Esophagus squamous epithelium (tissue), 5 donors: Measurements from ENCODE around the gene MICAL3. TPM values are rescaled to one million over a fixed set of nuclear protein-coding genes. Genes with fewer than 3 reads are reported as not detected.

Experiments
- DNase-seq: peaks from one replicate; lab custom pipeline; 2025; lab: John Stamatoyannopoulos, UW
- H3K27ac ChIP-seq, 4 donors: fragments of 200-600 bp; sonication (generic); one replicate each; pipeline ENCODE4 v1.5.1; 2016 to 2019; ENCODE audit warnings: mild to moderate bottlenecking in 1 of 4
- H3K27me3 ChIP-seq, 4 donors: fragments of 200-600 bp; sonication (generic); 1 replicate in 3 of 4; 2 replicates in 1 of 4; pipeline versions ENCODE4 v1.5.1 to v1.6.0; 2017 to 2021; ENCODE audit warnings: antibody characterized with exemption in 1 of 4
- H3K36me3 ChIP-seq, 3 donors: fragments of 200-600 bp; sonication (generic); one replicate each; pipeline ENCODE4 v1.5.1; 2016 to 2019
- H3K4me1 ChIP-seq, 3 donors: fragments of 200-600 bp; sonication (generic); one replicate each; pipeline ENCODE4 v1.5.1; 2017 to 2019
- H3K4me3 ChIP-seq, 4 donors: fragments of 200-600 bp; sonication (generic); 1 replicate in 3 of 4; 2 replicates in 1 of 4; pipeline ENCODE4 v1.5.1; 2016 to 2019; ENCODE audit warnings: mild to moderate bottlenecking in 2 of 4, moderate library complexity in 1 of 4
- H3K9me3 ChIP-seq, 3 donors: fragments of 200-600 bp; sonication (generic); one replicate each; pipeline ENCODE4 v1.5.1; 2016 to 2019
- POLR2A ChIP-seq, 4 donors: fragments of 450-650 bp; IDR thresholded peaks; one replicate each; pipeline ENCODE4 v1.6.1; 2017; ENCODE audit warnings: antibody characterized with exemption in 4 of 4, mild to moderate bottlenecking in 4 of 4, moderate library complexity in 3 of 4
- WGBS, 2 donors: methylation state at CpG; one replicate each; pipeline ENCODE4 v1.1.5; 2018; 5-methylcytosine and 5-hydroxymethylcytosine counted together
- intact Hi-C: fragments of 100-400 bp; cut with DNase I; formaldehyde crosslinking; loops from one replicate; pipeline ENCODE4 v1.15.0; 2022
- total RNA-seq, 4 donors: library from RNA; depleted of rRNA; stranded (reverse); fragments of >200 nt; gene quantifications; one replicate each; pipeline ENCODE4 v1.1.0, GENCODE V29; 2016
- TF ChIP-seq, protein P1 (sequence below), 6 experiments: fragments of 450-650 bp in 4 of 6; fragments of 200-600 bp in 2 of 6; sonication (generic) in 2 of 6; IDR thresholded peaks; one replicate each; pipeline ENCODE4 v1.5.1; 2016 to 2019; ENCODE audit warnings: antibody characterized with exemption in 6 of 6, mild to moderate bottlenecking in 4 of 6, moderate library complexity in 4 of 6
- donor health status: DM: yes; HTN: yes; CAD: no.

Gene MICAL3
- total RNA-seq, 4 donors from 2014 or later: 11.2 to 30.9 (median 15.9) TPM

- intact Hi-C loops: no loop called here
- WGBS, 2 donors: 92% methylated on average over 2 of the region's 2 CpGs; no CpG with 5 or more reads in 1 of the 2 donors
- no peaks in the 10 kb centered on the region for H3K9me3 ChIP-seq
- DNase-seq: no peak
- no peak overlapping the region for H3K27ac ChIP-seq
- TF ChIP-seq POLR2A (IDR thresholded peaks at IDR 0.05): no peak
- TF ChIP-seq, protein P1, sequence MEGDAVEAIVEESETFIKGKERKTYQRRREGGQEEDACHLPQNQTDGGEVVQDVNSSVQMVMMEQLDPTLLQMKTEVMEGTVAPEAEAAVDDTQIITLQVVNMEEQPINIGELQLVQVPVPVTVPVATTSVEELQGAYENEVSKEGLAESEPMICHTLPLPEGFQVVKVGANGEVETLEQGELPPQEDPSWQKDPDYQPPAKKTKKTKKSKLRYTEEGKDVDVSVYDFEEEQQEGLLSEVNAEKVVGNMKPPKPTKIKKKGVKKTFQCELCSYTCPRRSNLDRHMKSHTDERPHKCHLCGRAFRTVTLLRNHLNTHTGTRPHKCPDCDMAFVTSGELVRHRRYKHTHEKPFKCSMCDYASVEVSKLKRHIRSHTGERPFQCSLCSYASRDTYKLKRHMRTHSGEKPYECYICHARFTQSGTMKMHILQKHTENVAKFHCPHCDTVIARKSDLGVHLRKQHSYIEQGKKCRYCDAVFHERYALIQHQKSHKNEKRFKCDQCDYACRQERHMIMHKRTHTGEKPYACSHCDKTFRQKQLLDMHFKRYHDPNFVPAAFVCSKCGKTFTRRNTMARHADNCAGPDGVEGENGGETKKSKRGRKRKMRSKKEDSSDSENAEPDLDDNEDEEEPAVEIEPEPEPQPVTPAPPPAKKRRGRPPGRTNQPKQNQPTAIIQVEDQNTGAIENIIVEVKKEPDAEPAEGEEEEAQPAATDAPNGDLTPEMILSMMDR (IDR thresholded peaks at IDR 0.05): no peak
- no peak overlapping the region for H3K4me3 ChIP-seq
- peaks cover 0 to 21% (median 13%) of the 10 kb centered on the region in 3 donors for H3K4me1 ChIP-seq
- no peaks in the 10 kb centered on the region for H3K27me3 ChIP-seq
- peaks cover 0 to 83% (median under 1%) of the 10 kb centered on the region in 3 donors for H3K36me3 ChIP-seq
These were observed 142.2 kb downstream of the MICAL3 start for GRCh38 chr22:17882162-17882561.

GRCh38 chr22:17881366-17881765 is 143.0 kb downstream of the MICAL3 start:
- no peak for TF ChIP-seq POLR2A (IDR thresholded peaks at IDR 0.05)
- TF ChIP-seq, protein P1 (IDR thresholded peaks at IDR 0.05): no peak
- Histone ChIP-seq H3K4me1 (peaks cover 0 to 21% (median 13%) of the 10 kb centered on the region in 3 donors), H3K27ac (no peak overlapping the region), H3K27me3 (no peaks in the 10 kb centered on the region), H3K36me3 (peaks cover 0 to 75% (median 0%) of the 10 kb centered on the region in 3 donors), H3K4me3 (no peak overlapping the region), H3K9me3 (no peaks in the 10 kb centered on the region)
- no peak for DNase-seq
- 72 to 100% methylated on average over 2 of the region's 6 CpGs for WGBS, 2 donors
- intact Hi-C loops: no loop called here

DNA sequence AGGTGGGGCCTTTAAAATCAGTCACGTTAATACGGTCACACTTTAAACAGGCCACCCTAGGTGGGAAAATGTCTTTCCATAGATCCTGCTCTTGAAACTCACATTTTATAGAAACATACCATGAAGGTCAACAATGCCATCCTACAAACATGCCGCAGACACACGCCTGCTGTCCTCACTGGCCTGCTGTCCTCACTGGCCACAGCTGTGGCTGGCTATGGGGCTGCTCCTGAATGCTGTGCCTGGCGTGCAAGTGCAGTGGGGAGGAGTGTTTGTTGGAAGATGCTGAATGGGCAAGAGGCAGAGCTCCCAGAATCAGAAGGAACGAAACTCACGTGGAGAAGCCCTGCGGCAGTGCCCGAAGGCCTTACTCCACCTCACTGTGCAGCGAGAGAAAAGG is 143.9 kb downstream of the MICAL3 start:
- H3K4me3 ChIP-seq: no peak overlapping the region
- DNase-seq: no peak
- H3K4me1 ChIP-seq: peaks cover 0 to 21% (median 13%) of the 10 kb centered on the region in 3 donors
- no peaks in the 10 kb centered on the region for H3K27me3 ChIP-seq
- H3K36me3 ChIP-seq: peaks cover 0 to 75% (median 0%) of the 10 kb centered on the region in 3 donors
- TF ChIP-seq, protein P1 (IDR thresholded peaks at IDR 0.05): no peak
- no peak overlapping the region for H3K27ac ChIP-seq
- WGBS, 2 donors: 83 to 84% methylated on average over 10 of the region's 10 CpGs
- intact Hi-C loops: no loop called here
- no peaks in the 10 kb centered on the region for H3K9me3 ChIP-seq

- Histone ChIP-seq H3K9me3 (no peaks in the 10 kb centered on the region), H3K4me1 (peaks cover 0 to 20% (median 13%) of the 10 kb centered on the region in 3 donors), H3K36me3 (peaks cover 0 to 76% (median 0%) of the 10 kb centered on the region in 3 donors), H3K27ac (no peak overlapping the region), H3K4me3 (no peak overlapping the region), H3K27me3 (no peaks in the 10 kb centered on the region)
- WGBS, 2 donors: 84 to 98% methylated on average over 13 to 17 of the region's 17 CpGs
- TF ChIP-seq, protein P1 (IDR thresholded peaks at IDR 0.05): no peak
- TF ChIP-seq POLR2A (IDR thresholded peaks at IDR 0.05): no peak
- DNase-seq: no peak
- intact Hi-C loops: no loop called here
These were observed 144.3 kb downstream of the MICAL3 start for GRCh38 chr22:17880020-17880419.

DNA sequence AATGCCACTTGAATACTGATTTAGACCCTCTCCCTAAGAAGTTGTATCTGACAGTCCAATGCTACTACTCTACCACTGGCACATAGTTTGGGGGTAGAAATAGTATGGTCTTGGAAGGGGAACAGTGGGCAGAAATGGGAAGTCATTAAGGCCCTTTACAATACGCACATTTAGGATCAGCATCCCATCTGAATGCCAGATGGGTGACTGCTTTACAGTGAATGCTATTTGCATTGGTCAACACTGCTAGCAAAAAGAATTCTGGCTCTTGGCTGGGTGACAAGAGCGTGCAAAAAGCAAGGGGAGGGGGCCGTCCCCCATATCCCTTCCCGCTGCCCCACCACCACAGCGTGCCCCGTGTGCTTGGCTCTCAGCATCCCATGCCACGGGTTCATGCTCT is 145.4 kb downstream of the MICAL3 start:
- no peaks in the 10 kb centered on the region for H3K27me3 ChIP-seq
- H3K4me3 ChIP-seq: no peak overlapping the region
- TF ChIP-seq, protein P1 (IDR thresholded peaks at IDR 0.05): no peak
- intact Hi-C loops: loop anchor here (10.0 kb wide), 1 partner anchor 64 kb away; no protein-coding TSS in a partner anchor
- peaks cover 0 to 10% (median 6%) of the 10 kb centered on the region in 3 donors for H3K4me1 ChIP-seq
- H3K9me3 ChIP-seq: no peaks in the 10 kb centered on the region
- WGBS, 2 donors: 64 to 70% methylated on average over 3 to 6 of the region's 7 CpGs
- no peak overlapping the region for H3K27ac ChIP-seq
- DNase-seq: no peak
- H3K36me3 ChIP-seq: peaks cover 0 to 84% (median 0%) of the 10 kb centered on the region in 3 donors
